Hepatocyte (in vitro differentiated cells): ENCODE data around the gene PRSS50. TPM values are rescaled to one million over a fixed set of nuclear protein-coding genes. Genes with fewer than 3 reads are reported as not detected.

Experiments
- DNase-seq: peaks from one replicate; pipeline ENCODE4 v3.0.0-alpha.2; 2016; ENCODE audit warnings: low spot score
- H2AFZ ChIP-seq: fragments of 200-600 bp; sonication (generic); 2 replicates; pipeline ENCODE4 v1.6.0; 2016; ENCODE audit warnings: antibody characterized with exemption, mild to moderate bottlenecking
- H3K27ac ChIP-seq: fragments of 200-600 bp; sonication (generic); 2 replicates; pipeline ENCODE4 v1.5.1; 2016; ENCODE audit warnings: mild to moderate bottlenecking
- H3K27me3 ChIP-seq: fragments of 200-600 bp; sonication (generic); 2 replicates; pipeline ENCODE4 v1.6.1; 2016
- H3K36me3 ChIP-seq: fragments of 200-600 bp; sonication (generic); replicated peaks from 2 replicates; pipeline ENCODE4 v1.5.1; 2016; ENCODE audit warnings: low read depth; ENCODE audit not compliant: insufficient read depth
- H3K4me1 ChIP-seq: fragments of 200-600 bp; sonication (generic); 2 replicates; pipeline ENCODE4 v1.5.1; 2016; ENCODE audit warnings: mild to moderate bottlenecking, moderate library complexity; ENCODE audit not compliant: insufficient read depth
- H3K4me2 ChIP-seq: fragments of 200-600 bp; sonication (generic); 2 replicates; pipeline ENCODE4 v1.6.0; 2016
- H3K4me3 ChIP-seq: fragments of 200-600 bp; sonication (generic); 2 replicates; pipeline ENCODE4 v1.5.1; 2016; ENCODE audit warnings: mild to moderate bottlenecking
- H3K79me2 ChIP-seq: fragments of 200-600 bp; sonication (generic); 2 replicates; pipeline ENCODE4 v1.6.0; 2017; ENCODE audit warnings: mild to moderate bottlenecking
- H3K9me2 ChIP-seq: fragments of 200-600 bp; sonication (generic); replicated peaks from 2 replicates; pipeline ENCODE4 v1.6.0; 2017; ENCODE audit warnings: mild to moderate bottlenecking; ENCODE audit not compliant: insufficient read depth
- H3K9me3 ChIP-seq: fragments of 200-600 bp; sonication (generic); 2 replicates; pipeline ENCODE4 v1.5.1; 2016; ENCODE audit warnings: low read depth, mild to moderate bottlenecking
- H4K20me1 ChIP-seq: fragments of 200-600 bp; sonication (generic); 2 replicates; pipeline ENCODE4 v1.6.0; 2016; ENCODE audit warnings: mild to moderate bottlenecking; ENCODE audit not compliant: insufficient read depth, poor library complexity, severe bottlenecking
- EZH2 ChIP-seq: fragments of 200-600 bp; sonication (generic); IDR thresholded peaks from 2 replicates; pipeline ENCODE4 v1.6.1; 2016; ENCODE audit warnings: antibody characterized with exemption, mild to moderate bottlenecking, borderline replicate concordance
- EZH2phosphoT487 ChIP-seq: fragments of 200-600 bp; sonication (generic); IDR thresholded peaks from one replicate; pipeline ENCODE4 v1.6.1; 2018; ENCODE audit warnings: antibody characterized with exemption, mild to moderate bottlenecking, low read depth, moderate library complexity; ENCODE audit not compliant: unreplicated experiment, severe bottlenecking
- WGBS: methylation state at CpG from one replicate; pipeline ENCODE4 v1.1.6; 2016; ENCODE audit warnings: low lambda C conversion rate; ENCODE audit errors: missing lambda C conversion rate; 5-methylcytosine and 5-hydroxymethylcytosine counted together
- polyA plus RNA-seq: library from polyadenylated mRNA; unstranded; fragments of >200 nt; fragmentation: Nextera tagmentation; extraction: Ambion mirVana; gene quantifications from 2 replicates; pipeline ENCODE4 v1.2.1, GENCODE V29; 2016
- total RNA-seq: library from RNA; depleted of rRNA; stranded (reverse); fragments of >200 nt; gene quantifications from 2 replicates; pipeline ENCODE4 v1.2.3, GENCODE V29; 2014
- TF ChIP-seq, protein P1 (sequence below): fragments of 200-600 bp; sonication (generic); IDR thresholded peaks from 2 replicates; pipeline ENCODE4 v1.5.1; 2016; ENCODE audit warnings: antibody characterized with exemption, mild to moderate bottlenecking; ENCODE audit not compliant: poor library complexity

Gene PRSS50
- total and polyA plus RNA-seq, 2 experiments from 2014 or later = 0.33 to 1.4 TPM

DNA sequence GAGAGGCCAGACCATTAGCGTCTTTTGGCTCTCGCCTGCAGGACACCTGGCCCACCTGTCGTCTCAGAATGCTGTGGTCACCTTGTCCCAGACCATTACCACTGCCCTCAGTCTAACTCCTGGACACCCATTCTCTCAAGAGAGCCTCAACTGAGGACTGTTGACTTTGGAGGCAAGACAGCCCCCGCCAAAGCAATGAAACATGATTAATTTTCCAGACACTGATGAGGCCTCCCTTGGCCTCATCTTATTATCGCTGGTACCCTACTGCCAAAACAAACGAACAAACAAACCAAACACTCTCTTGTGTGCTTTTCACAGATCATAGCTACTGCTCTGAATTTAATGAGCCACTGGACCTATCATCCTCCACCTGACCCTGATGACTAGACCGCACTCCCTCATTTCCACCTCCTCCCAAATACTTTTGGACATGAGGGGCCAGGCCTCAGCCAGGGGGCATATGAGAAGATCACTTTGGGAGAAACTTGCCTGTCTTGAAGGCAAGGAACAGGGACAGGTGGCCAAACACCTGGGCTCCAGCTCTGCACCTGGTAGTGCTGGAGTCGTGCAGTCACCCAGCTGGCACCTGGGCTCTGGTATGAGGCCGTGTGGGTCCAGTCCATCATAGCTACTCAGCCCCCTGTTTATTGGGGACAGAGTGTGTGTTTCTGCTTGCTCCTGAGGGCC is 51.8 kb downstream of the PRSS50 start:
- Histone ChIP-seq H3K4me3 (no peak overlapping the region), H3K4me2 (no peak overlapping the region), H3K27me3 (no peaks in the 10 kb centered on the region), H3K4me1 (peaks cover 17% of the 10 kb centered on the region), H2AFZ (no peak overlapping the region), H3K27ac (no peak overlapping the region), H4K20me1 (no peaks in the 10 kb centered on the region), H3K36me3 (no peaks in the 10 kb centered on the region), H3K9me2 (no peaks in the 10 kb centered on the region), H3K79me2 (no peaks in the 10 kb centered on the region), H3K9me3 (no peaks in the 10 kb centered on the region)
- no peak for DNase-seq
- WGBS = 88% methylated on average over 9 of the region's 9 CpGs
- TF ChIP-seq, protein P1, sequence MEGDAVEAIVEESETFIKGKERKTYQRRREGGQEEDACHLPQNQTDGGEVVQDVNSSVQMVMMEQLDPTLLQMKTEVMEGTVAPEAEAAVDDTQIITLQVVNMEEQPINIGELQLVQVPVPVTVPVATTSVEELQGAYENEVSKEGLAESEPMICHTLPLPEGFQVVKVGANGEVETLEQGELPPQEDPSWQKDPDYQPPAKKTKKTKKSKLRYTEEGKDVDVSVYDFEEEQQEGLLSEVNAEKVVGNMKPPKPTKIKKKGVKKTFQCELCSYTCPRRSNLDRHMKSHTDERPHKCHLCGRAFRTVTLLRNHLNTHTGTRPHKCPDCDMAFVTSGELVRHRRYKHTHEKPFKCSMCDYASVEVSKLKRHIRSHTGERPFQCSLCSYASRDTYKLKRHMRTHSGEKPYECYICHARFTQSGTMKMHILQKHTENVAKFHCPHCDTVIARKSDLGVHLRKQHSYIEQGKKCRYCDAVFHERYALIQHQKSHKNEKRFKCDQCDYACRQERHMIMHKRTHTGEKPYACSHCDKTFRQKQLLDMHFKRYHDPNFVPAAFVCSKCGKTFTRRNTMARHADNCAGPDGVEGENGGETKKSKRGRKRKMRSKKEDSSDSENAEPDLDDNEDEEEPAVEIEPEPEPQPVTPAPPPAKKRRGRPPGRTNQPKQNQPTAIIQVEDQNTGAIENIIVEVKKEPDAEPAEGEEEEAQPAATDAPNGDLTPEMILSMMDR = no peak
- TF ChIP-seq EZH2 (no peak), EZH2phosphoT487 (no peak)

DNA sequence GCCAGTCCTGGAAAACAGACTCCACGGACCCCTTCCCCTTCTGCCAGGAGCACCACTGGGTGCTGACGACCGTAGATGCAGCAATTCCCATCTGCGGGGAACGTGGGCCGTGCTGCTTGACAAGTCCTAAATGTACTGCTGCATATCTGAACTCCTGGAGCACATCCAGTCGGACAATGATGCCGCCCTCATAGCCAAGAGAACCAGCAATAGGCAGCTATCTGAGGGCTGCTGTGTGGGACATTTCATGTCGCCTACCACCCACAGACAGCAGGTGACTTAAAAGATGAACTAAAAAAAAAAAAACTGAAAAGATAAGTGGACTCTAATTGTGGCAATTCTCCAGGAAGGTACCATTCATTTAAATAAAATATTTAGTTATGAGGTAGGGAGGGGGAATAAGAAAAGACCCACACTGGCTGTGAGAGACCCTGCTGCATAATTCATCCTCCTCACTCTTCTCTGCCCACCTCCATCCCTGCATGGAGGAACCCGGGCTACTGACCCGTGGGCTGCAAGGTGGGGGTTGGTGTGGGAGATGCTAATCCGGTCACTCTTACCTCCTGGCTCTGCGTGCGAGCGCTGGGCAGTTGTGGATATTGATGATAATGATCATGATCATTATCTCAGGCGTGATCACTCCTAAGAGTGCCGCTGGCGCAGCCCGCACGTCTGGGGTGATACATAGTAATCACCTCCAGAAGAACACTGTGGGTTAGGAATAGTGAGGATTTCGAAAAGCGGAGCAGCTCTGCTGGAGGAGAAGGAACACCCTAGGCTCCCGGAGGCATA is 52.5 kb downstream of the PRSS50 start:
- no peaks in the 10 kb centered on the region for H3K27me3 ChIP-seq
- no peak overlapping the region for H3K4me2 ChIP-seq
- 75% methylated on average over 23 of the region's 23 CpGs for WGBS
- no peaks in the 10 kb centered on the region for H3K79me2 ChIP-seq
- no peak overlapping the region for H3K27ac ChIP-seq
- H3K9me2 ChIP-seq = no peaks in the 10 kb centered on the region
- no peak for DNase-seq
- H3K9me3 ChIP-seq = no peaks in the 10 kb centered on the region
- H4K20me1 ChIP-seq = no peaks in the 10 kb centered on the region
- H3K36me3 ChIP-seq = no peaks in the 10 kb centered on the region
- no peak overlapping the region for H3K4me3 ChIP-seq
- TF ChIP-seq, protein P1 = no peak
- no peak overlapping the region for H2AFZ ChIP-seq
- H3K4me1 ChIP-seq = peaks cover 17% of the 10 kb centered on the region

DNA sequence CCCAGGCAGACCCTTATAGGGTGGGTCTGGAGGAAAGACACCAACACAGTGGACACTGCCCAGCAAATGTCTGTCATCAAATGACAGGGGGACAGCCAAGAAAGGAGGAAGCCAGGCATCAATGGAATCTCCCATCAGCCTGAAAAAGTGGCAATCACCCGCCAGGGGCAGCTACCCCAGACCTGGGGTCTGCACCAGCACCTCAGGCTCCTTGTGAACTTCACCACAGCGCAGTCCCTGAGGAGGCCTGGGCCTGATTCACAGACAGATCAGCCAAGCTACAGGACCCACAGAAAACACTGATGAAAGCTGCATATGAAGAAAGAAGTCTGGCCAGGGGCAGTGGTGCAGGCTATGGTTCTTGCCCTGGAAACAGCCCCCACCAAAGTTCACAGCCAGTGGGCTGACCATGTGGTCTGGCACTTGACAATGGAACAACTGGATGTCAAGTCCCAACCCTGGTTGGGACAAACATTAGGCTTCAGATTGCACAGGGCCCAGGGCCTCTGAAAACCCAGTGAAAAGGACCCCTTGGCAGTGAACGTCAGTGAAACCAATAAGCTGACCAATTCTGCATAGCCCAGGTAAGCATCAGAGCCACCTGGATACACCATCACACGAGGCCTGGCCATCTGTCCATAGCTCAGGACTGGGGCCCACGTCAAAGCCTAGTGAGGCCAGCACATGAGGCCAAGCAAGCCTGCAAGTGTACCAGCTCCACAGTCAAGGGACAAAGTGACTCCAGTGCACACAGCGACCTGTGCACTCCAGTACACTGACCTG is 53.3 kb downstream of the PRSS50 start:
- H3K27ac ChIP-seq = no peak overlapping the region
- no peak overlapping the region for H3K4me3 ChIP-seq
- TF ChIP-seq EZH2 (no peak), EZH2phosphoT487 (no peak)
- TF ChIP-seq, protein P1 = no peak
- H3K79me2 ChIP-seq = no peaks in the 10 kb centered on the region
- no peaks in the 10 kb centered on the region for H3K36me3 ChIP-seq
- no peaks in the 10 kb centered on the region for H3K9me2 ChIP-seq
- H4K20me1 ChIP-seq = no peaks in the 10 kb centered on the region
- no peaks in the 10 kb centered on the region for H3K9me3 ChIP-seq
- no peak overlapping the region for H3K4me2 ChIP-seq
- no peak overlapping the region for H2AFZ ChIP-seq
- peaks cover 17% of the 10 kb centered on the region for H3K4me1 ChIP-seq
- DNase-seq = no peak
- WGBS = 92% methylated on average over 6 of the region's 6 CpGs
- H3K27me3 ChIP-seq = no peaks in the 10 kb centered on the region
